Endothelial cell of umbilical vein (primary cell): ENCODE measurements around the gene ATP6V1G2. TPM values are rescaled to one million over a fixed set of nuclear protein-coding genes. Genes with fewer than 3 reads are reported as not detected.

ENCODE experiments used
- BruUV-seq: library from RNA; stranded (reverse); fragments of 400-500 nt; replicated peaks from 2 replicates; lab custom pipeline; 2021; lab: Mats Ljungman, UMichigan
- CTCF ChIA-PET: fragments of 300-600, 350-600 bp; sonication (Branson Sonifier 250); formaldehyde crosslinking; loops from one replicate; lab custom pipeline; 2021; ENCODE audit warnings: antibody characterized with exemption, inconsistent platforms; lab: Charles Lee
- POLR2A ChIA-PET: fragments of 300-600, 350-600 bp; sonication (Branson Sonifier 250); formaldehyde crosslinking; loops from one replicate; lab custom pipeline; 2021; ENCODE audit warnings: antibody characterized with exemption, inconsistent platforms; lab: Charles Lee
- DNase-seq: peaks from one replicate; pipeline ENCODE4 v3.0.0-alpha.2; 2011; ENCODE audit warnings: low read depth, low spot score
- FAIRE-seq: peaks from 2 replicates; lab custom pipeline; 2011; peaks lifted over from hg19 to GRCh38; lab: Jason Lieb, UNC
- H2AFZ ChIP-seq: 2 replicates; pipeline ENCODE4 v1.6.0; 2012; ENCODE audit warnings: low read depth, low read length, control low read depth, inconsistent platforms
- H3K27ac ChIP-seq: 2 replicates; pipeline ENCODE4 v1.5.1; 2011; ENCODE audit warnings: low read depth, mild to moderate bottlenecking, control low read depth, low read length, moderate library complexity; ENCODE audit not compliant: insufficient read depth
- H3K27me3 ChIP-seq, 2 experiments: 2 replicates each; pipeline versions ENCODE4 v1.6.0 to v1.6.1; 2011; ENCODE audit warnings: low read length in 2 of 2, mixed read lengths in 1 of 2; ENCODE audit not compliant: control insufficient read depth in 2 of 2, insufficient read depth in 2 of 2
- H3K36me3 ChIP-seq, 2 experiments: 2 replicates in 1 of 2; 3 replicates in 1 of 2; pipeline ENCODE4 v1.5.1; 2011; ENCODE audit warnings: low read length in 2 of 2, mild to moderate bottlenecking in 1 of 2, moderate library complexity in 1 of 2; ENCODE audit not compliant: control insufficient read depth in 2 of 2, insufficient read depth in 2 of 2; ENCODE audit errors: extremely low read depth in 1 of 2
- H3K4me1 ChIP-seq: 3 replicates; pipeline ENCODE4 v1.5.1; 2011; ENCODE audit warnings: mild to moderate bottlenecking, low read length; ENCODE audit not compliant: control insufficient read depth, insufficient read depth; ENCODE audit errors: extremely low read depth
- H3K4me2 ChIP-seq: 2 replicates; pipeline ENCODE4 v1.6.1; 2011; ENCODE audit warnings: low read length, control low read depth, mixed read lengths; ENCODE audit not compliant: insufficient read depth
- H3K4me3 ChIP-seq, 3 experiments: fragments of 200-600 bp in 1 of 3; sonication (generic), shearing (Covaris generic) in 1 of 3; replicated peaks in 1 of 3; 2 replicates each; pipeline ENCODE4 v1.5.1; 2011 to 2016; ENCODE audit warnings: control low read depth in 3 of 3, low read length in 3 of 3, mild to moderate bottlenecking in 2 of 3, inconsistent platforms in 1 of 3, low read depth in 1 of 3, moderate library complexity in 1 of 3; ENCODE audit not compliant: insufficient read depth in 1 of 3
- H3K79me2 ChIP-seq: 2 replicates; pipeline ENCODE4 v1.6.0; 2012; ENCODE audit warnings: low read length, inconsistent platforms; ENCODE audit not compliant: control insufficient read depth, insufficient read depth
- H3K9ac ChIP-seq: replicated peaks from 2 replicates; pipeline ENCODE3; 2011; ENCODE audit warnings: low read length, control low read depth; ENCODE audit not compliant: insufficient read depth; ENCODE audit errors: extremely low read depth
- H3K9me1 ChIP-seq: replicated peaks from 3 replicates; pipeline ENCODE4 v1.6.0; 2011; ENCODE audit warnings: mild to moderate bottlenecking, low read length; ENCODE audit not compliant: control insufficient read depth, insufficient read depth; ENCODE audit errors: extremely low read depth
- H3K9me3 ChIP-seq: replicated peaks from 2 replicates; pipeline ENCODE4 v1.5.1; 2012; ENCODE audit warnings: low read length, inconsistent platforms; ENCODE audit not compliant: control insufficient read depth, insufficient read depth
- H4K20me1 ChIP-seq: replicated peaks from 2 replicates; pipeline ENCODE3; 2011; ENCODE audit warnings: mild to moderate bottlenecking, low read length; ENCODE audit not compliant: control insufficient read depth, insufficient read depth; ENCODE audit errors: extremely low read depth
- EZH2 ChIP-seq: IDR thresholded peaks from 2 replicates; pipeline ENCODE4 v1.6.1; 2012; ENCODE audit warnings: borderline replicate concordance, low read depth, mild to moderate bottlenecking, moderate library complexity, low read length, inconsistent platforms; ENCODE audit not compliant: severe bottlenecking
- FOS ChIP-seq: IDR thresholded peaks from 2 replicates; pipeline ENCODE4 v1.6.1; 2011; ENCODE audit warnings: mild to moderate bottlenecking, low read length, moderate library complexity, borderline replicate concordance; ENCODE audit not compliant: insufficient read depth
- JUN ChIP-seq: IDR thresholded peaks from 2 replicates; pipeline ENCODE4 v1.6.1; 2011; ENCODE audit warnings: borderline replicate concordance, low read depth; ENCODE audit not compliant: insufficient read length, insufficient read depth
- MYC ChIP-seq: IDR thresholded peaks from one replicate; pipeline ENCODE4 v1.6.1; 2011; ENCODE audit warnings: mild to moderate bottlenecking, low read depth, low read length
- POLR2A ChIP-seq: IDR thresholded peaks from 2 replicates; pipeline ENCODE4 v1.6.1; 2012; ENCODE audit warnings: low read depth, mild to moderate bottlenecking, control low read depth, low read length
- dilution Hi-C: fragments of 300-500 bp; cut with MboI; formaldehyde crosslinking; loops from one replicate; pipeline ENCODE4 v1.15.0; 2019; ENCODE audit warnings: low sequenced_read_pairs; ENCODE audit not compliant: extremely low pct_ligation_motif_present
- intact Hi-C: fragments of 100-400 bp; cut with micrococcal nuclease; formaldehyde crosslinking; loops from one replicate; pipeline ENCODE4 v1.10.0; 2022
- polyA plus RNA-seq, 4 experiments: library from polyadenylated mRNA; depleted of rRNA in 3 of 4; stranded (reverse) in 3 of 4; unstranded in 1 of 4; fragments of >200 nt; gene quantifications; 2 replicates each; pipeline versions ENCODE4 v1.2.1 to v1.2.3, GENCODE V29; 2011 to 2012; ENCODE audit warnings: missing spikeins in 1 of 4
- total RNA-seq: library from RNA; stranded (reverse); gene quantifications from 2 replicates; pipeline ENCODE4 v1.2.3, GENCODE V29; 2021
- TF ChIP-seq, protein P1 (sequence below), 2 donors: IDR thresholded peaks; 1 replicate in 1 of 2; 2 replicates in 1 of 2; pipeline ENCODE4 v1.5.1; 2011; ENCODE audit warnings: low read length in 2 of 2, mild to moderate bottlenecking in 2 of 2, moderate library complexity in 2 of 2, control low read depth in 1 of 2, inconsistent platforms in 1 of 2, low read depth in 1 of 2; ENCODE audit not compliant: insufficient read depth in 1 of 2; ENCODE audit errors: extremely low read depth in 1 of 2

The ATP6V1G2 gene
- total and polyA plus RNA-seq, 2 donors (not counting 3 experiments of a cell fraction or from before 2014, with no cell fraction given): 0.70 to 0.84 TPM

DNA sequence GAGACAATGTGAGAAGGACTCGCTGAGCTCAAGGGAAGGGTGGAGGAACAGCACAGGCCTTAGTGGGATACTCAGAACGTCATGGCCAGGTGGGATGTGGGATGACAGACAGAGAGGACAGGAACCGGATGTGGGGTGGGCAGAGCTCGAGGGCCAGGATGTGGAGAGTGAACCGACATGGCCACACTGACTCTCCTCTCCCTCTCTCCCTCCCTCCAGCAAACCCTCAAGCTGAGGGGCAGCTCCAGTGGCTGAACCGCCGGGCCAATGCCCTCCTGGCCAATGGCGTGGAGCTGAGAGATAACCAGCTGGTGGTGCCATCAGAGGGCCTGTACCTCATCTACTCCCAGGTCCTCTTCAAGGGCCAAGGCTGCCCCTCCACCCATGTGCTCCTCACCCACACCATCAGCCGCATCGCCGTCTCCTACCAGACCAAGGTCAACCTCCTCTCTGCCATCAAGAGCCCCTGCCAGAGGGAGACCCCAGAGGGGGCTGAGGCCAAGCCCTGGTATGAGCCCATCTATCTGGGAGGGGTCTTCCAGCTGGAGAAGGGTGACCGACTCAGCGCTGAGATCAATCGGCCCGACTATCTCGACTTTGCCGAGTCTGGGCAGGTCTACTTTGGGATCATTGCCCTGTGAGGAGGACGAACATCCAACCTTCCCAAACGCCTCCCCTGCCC lies 30.6 kb upstream of the ATP6V1G2 start:
- dilution Hi-C loops: no loop called here
- BruUV-seq: no TSS peak
- CTCF ChIA-PET: interaction anchor here (4.2 to 32.6 kb wide), 3 partner anchors 9 to 21 kb away, joined by 16 to 1517 read pairs (median 286); partner anchors contain the start of genes ATP6V1G2, DDX39B, LST1 and NCR3

More for the DNA sequence above, 30.6 kb upstream of the ATP6V1G2 start:
- Histone ChIP-seq H3K9ac (no peak overlapping the region), H3K27ac (no peak overlapping the region), H3K4me3 (no peak overlapping the region), H3K4me2 (no peak overlapping the region), H3K9me3 (no peaks in the 10 kb centered on the region), H3K4me1 (peaks cover 12% of the 10 kb centered on the region), H3K9me1 (no peaks in the 10 kb centered on the region), H3K79me2 (peaks cover 9% of the 10 kb centered on the region), H2AFZ (no peak overlapping the region), H4K20me1 (no peaks in the 10 kb centered on the region), H3K27me3 (no peaks in the 10 kb centered on the region), H3K36me3 (no peaks in the 10 kb centered on the region)
- TF ChIP-seq, protein P1, sequence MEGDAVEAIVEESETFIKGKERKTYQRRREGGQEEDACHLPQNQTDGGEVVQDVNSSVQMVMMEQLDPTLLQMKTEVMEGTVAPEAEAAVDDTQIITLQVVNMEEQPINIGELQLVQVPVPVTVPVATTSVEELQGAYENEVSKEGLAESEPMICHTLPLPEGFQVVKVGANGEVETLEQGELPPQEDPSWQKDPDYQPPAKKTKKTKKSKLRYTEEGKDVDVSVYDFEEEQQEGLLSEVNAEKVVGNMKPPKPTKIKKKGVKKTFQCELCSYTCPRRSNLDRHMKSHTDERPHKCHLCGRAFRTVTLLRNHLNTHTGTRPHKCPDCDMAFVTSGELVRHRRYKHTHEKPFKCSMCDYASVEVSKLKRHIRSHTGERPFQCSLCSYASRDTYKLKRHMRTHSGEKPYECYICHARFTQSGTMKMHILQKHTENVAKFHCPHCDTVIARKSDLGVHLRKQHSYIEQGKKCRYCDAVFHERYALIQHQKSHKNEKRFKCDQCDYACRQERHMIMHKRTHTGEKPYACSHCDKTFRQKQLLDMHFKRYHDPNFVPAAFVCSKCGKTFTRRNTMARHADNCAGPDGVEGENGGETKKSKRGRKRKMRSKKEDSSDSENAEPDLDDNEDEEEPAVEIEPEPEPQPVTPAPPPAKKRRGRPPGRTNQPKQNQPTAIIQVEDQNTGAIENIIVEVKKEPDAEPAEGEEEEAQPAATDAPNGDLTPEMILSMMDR (IDR thresholded peaks at IDR 0.05; ENCODE audit: extremely low read depth in 1 of 2, insufficient read depth in 1 of 2, low read depth in 1 of 2, low read length in 2 of 2): no peak
- TF ChIP-seq POLR2A: no peak
- no peak for TF ChIP-seq JUN
- TF ChIP-seq FOS: no peak
- TF ChIP-seq EZH2: no peak
- TF ChIP-seq MYC: no peak
- FAIRE-seq: no peak
- intact Hi-C loops: no loop called here
- DNase-seq: no peak
- POLR2A ChIA-PET: no interaction called here
